ENCODE measurements around the gene SCN5A. TPM values are rescaled to one million over a fixed set of nuclear protein-coding genes. Genes with fewer than 3 reads are reported as not detected.

The SCN5A gene
- total and polyA plus RNA-seq, 2 of the 4 experiments (the other 2 are of a cell fraction) = 1.9 to 2.0 TPM

- no peak overlapping the region for H3K56ac ChIP-seq (ENCODE audit: extremely low read depth, insufficient read depth, low read length)
- no CpG with 5 or more reads among the region's 6 CpGs for WGBS, 2 experiments (ENCODE audit: extremely low coverage in 2 of 2, insufficient read length in 1 of 2)
- H2AK9ac ChIP-seq (replicated peaks; ENCODE audit: low read depth, low read length, poor library complexity) = no peak overlapping the region
- no peak overlapping the region for H2BK5ac ChIP-seq (ENCODE audit: low read depth, low read length, poor library complexity, severe bottlenecking)
- intact Hi-C loops (cut with micrococcal nuclease) (no loop called here), in situ Hi-C loops (cut with MboI; ENCODE audit: low sequenced_read_pairs) (no loop called here), dilution Hi-C loops (cut with HindIII; ENCODE audit: low sequenced_read_pairs, unreplicated experiment) (no loop called here)
- no peak overlapping the region for H3K4ac ChIP-seq (ENCODE audit: low read depth, low read length)
- no peaks in the 10 kb centered on the region for H3K27me3 ChIP-seq (ENCODE audit: control insufficient read depth, insufficient read depth, low read length)
- ATAC-seq (ENCODE audit: low read depth) (no peak), DNase-seq (no peak)
- no peak overlapping the region for H3K4me2 ChIP-seq (ENCODE audit: low read depth, low read length)
- no peak overlapping the region for H3K4me3 ChIP-seq (ENCODE audit: insufficient read depth, low read depth, low read length)
- no peak overlapping the region for H2BK120ac ChIP-seq (ENCODE audit: low read depth, low read length)
- H3K18ac ChIP-seq (ENCODE audit: low read depth, low read length) = no peak overlapping the region
- TF ChIP-seq RCOR1 (IDR thresholded peaks at IDR 0.05; ENCODE audit: insufficient replicate concordance, low read length) (no peak), FOS (IDR thresholded peaks at IDR 0.05; ENCODE audit: low read depth, low read length) (no peak), BHLHE40 (IDR thresholded peaks at IDR 0.05; ENCODE audit: low read depth, low read length) (no peak), RFX5 (IDR thresholded peaks at IDR 0.05; ENCODE audit: low read depth, low read length) (no peak), USF2 (IDR thresholded peaks at IDR 0.05; ENCODE audit: low read depth, low read length) (no peak), MAFK (IDR thresholded peaks at IDR 0.05; ENCODE audit: low read depth, low read length) (no peak), SMC3 (IDR thresholded peaks at IDR 0.05; ENCODE audit: low read depth, low read length) (no peak), CEBPB (IDR thresholded peaks at IDR 0.05; ENCODE audit: low read depth, low read length) (no peak), MXI1 (IDR thresholded peaks at IDR 0.05; ENCODE audit: borderline replicate concordance, low read depth, low read length) (no peak)
- no peaks in the 10 kb centered on the region for H3K36me3 ChIP-seq (ENCODE audit: control insufficient read depth, insufficient read depth, low read length)
- H3K27ac ChIP-seq (ENCODE audit: insufficient read depth, low read length) = no peak overlapping the region
- H2AFZ ChIP-seq (replicated peaks; ENCODE audit: low read length, poor library complexity) = no peak overlapping the region
- no peaks in the 10 kb centered on the region for H3K9me3 ChIP-seq (ENCODE audit: control insufficient read depth, insufficient read depth, low read length)
- no TSS peak for BruUV-seq (replicated peaks)
- no peak overlapping the region for H3K14ac ChIP-seq (replicated peaks; ENCODE audit: low read depth, low read length)
- no peaks in the 10 kb centered on the region for H3K9me1 ChIP-seq (ENCODE audit: insufficient read depth, low read length)
- H2BK15ac ChIP-seq (ENCODE audit: low read depth, low read length) = no peak overlapping the region
- H3K4me1 ChIP-seq (ENCODE audit: control insufficient read depth, insufficient read depth, low read length) = no peaks in the 10 kb centered on the region
- H3K79me1 ChIP-seq (ENCODE audit: low read depth in 1 of 2, low read length in 2 of 2) = no peaks in the 10 kb centered on the region
- no peak overlapping the region for H4K5ac ChIP-seq (ENCODE audit: low read depth, low read length)
- no peak overlapping the region for H4K8ac ChIP-seq (ENCODE audit: low read depth in 2 of 2, low read length in 2 of 2)
- POLR2A ChIA-PET (ENCODE audit: unreplicated experiment) = no interaction called here
- no peak overlapping the region for H3K23ac ChIP-seq (ENCODE audit: low read depth, low read length)
- no peak overlapping the region for H2AK5ac ChIP-seq (ENCODE audit: low read depth, low read length)
- no peak overlapping the region for H4K91ac ChIP-seq (ENCODE audit: insufficient read depth, low read depth, low read length)
- H2BK20ac ChIP-seq (ENCODE audit: low read depth, low read length) = no peak overlapping the region
- CTCF ChIA-PET = no interaction called here
- no peaks in the 10 kb centered on the region for H4K20me1 ChIP-seq (ENCODE audit: insufficient read depth, low read length)
- H3K9ac ChIP-seq (ENCODE audit: low read depth, low read length) = no peak overlapping the region
Measured at GRCh38 chr3:38552364-38552763, 97.1 kb downstream of the SCN5A start.

Data from IMR-90 (cell line).